ENCODE measurements around the gene EHBP1L1.

EHBP1L1 gene

DNA sequence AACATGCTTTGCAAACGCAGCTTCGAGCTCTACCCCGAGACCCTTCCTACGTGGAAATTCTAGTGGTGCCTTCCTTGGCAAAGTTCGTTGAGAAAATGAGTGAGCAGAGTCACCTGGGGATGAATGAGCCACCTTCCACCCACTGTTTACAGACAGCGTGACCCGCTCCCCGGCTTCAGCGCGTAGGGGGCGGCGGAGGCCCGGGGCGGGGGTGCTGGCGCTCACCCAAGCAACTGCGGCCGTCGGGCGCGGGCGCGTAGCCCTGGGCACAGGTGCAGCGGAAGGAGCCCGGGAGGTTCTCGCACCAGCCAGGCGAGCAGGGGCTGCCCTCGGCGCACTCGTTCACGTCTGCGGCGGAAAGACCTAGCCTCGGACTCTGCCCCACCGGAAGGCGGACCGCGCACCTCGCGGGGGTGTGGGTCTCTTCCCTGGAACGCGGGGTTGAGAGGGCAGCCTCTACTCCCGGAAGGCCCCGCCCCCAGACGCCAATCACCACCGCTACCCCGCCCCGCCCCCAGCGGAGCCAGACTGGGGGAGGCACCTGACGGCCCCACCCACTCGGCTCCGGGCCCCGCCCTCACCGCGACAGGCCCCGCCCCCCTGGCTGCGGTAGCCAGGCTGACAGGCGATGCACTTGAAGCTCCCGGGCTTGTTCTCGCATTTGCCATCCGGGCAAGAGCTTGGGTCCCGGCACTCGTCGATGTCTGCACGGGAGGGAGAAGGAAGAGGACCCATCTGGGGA is 29.5 kb upstream of the EHBP1L1 start:
- FAIRE-seq, result no peak

DNA sequence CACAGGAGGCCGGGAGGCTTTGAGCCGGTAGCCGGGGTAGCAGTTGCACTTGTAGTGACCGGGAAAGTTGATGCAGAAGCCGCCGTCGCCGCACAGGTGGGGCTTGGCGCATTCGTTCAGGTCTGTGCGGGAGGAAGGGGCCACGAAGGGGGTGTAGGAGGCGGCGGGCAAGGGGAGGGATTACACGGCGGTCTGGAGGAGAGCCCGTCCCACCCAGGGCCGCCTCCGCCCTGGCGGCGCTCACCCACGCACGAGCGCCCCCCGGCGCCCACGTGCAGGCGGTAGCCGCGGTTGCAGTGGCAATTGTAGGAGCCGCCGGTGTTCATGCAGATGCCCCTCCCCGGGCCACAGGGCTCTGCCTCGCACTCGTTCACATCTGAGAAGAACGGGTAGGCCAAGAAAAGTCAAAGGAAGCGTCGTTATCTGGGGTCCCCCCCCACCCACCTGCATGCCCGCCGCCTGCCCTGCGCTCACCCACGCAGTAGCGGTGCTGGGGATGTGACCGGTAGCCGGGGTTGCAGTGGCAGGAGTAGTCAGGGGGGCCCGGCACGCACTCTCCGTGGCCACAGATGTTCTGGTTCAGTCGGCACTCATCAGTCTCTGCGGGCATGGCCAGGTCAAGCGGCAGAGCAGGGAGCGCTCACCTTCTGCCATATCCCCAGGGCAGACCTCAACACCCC is 28.3 kb upstream of the EHBP1L1 start:
- no peak for FAIRE-seq

DNA sequence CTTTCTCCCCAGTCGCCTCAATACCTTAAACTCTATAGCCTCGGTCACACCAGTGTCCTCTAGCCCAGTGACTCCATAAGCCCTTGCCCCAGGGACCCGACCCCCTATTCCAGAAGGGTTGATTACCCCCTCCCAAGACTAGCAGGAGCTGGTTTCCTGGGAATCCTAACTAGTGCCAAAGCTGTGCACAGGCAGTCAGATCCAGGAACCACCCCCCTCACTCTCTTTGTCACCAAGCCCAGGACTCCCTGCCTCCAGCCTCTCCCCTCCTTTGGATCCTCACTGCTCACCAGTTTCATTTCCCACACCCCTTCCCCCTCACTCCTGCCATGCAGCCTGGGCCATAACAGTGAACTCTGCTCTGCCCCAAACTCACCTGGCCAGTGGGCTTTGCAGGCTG is 27.5 kb upstream of the EHBP1L1 start:
- no peak for FAIRE-seq

DNA sequence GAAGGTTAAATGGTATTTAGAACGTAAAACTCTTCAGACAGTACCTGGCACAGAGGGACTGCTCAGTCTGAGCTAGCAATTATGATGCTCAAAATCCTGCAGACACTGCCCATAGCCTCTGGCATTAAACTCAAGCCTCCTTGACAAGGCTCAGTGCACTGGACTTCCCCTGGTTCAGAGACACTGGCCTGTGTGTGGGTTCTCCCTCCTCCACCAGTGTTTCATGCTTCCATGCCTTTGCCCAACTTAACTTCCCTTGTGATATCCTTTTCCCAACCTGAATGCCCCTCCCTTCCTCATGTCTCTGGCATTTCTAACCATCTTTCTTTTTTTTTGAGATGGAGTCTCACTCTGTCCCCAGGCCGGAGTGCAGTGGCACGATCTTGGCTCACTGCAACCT is 26.8 kb upstream of the EHBP1L1 start:
- no peak for FAIRE-seq

DNA sequence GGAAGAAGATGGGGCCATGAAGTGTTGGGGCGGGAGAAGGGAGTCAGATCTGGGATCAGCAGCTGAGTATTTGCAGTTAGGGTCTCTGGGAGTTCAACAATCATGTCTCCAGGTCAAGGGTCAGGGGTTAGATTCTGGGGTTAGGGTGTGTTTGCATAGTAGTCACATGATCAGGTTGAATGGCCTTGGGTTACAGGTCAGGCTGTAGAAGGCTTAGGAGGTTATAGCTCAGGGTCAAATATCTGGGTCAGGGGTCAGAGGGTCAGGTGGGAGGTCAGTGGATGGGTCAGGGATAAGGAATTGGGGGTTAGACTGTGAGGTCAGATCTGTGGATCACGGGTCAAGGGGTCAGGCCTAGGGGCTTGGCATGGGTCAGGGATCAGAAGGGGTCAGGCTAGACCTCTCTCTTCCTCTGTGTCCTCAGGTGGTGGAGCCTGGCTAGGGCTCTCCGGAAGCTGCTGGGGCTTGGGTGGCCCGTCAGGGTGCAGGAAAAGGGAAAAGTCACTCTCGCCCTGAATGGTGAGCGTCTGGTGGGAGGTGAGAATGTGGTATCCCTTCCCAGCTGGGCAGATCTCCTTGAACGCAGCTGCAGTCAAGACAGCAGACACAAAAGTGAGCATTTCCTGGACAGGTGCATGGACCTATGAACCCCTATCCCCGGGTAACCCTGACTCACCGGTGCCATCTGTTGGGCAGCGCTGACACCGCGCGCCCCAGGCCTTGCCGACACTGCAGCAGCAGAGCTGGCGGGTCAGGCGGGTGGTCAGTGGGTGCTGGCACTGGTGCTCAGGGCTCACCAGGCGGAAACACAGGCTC is 24.1 kb upstream of the EHBP1L1 start:
- FAIRE-seq, result no peak

DNA sequence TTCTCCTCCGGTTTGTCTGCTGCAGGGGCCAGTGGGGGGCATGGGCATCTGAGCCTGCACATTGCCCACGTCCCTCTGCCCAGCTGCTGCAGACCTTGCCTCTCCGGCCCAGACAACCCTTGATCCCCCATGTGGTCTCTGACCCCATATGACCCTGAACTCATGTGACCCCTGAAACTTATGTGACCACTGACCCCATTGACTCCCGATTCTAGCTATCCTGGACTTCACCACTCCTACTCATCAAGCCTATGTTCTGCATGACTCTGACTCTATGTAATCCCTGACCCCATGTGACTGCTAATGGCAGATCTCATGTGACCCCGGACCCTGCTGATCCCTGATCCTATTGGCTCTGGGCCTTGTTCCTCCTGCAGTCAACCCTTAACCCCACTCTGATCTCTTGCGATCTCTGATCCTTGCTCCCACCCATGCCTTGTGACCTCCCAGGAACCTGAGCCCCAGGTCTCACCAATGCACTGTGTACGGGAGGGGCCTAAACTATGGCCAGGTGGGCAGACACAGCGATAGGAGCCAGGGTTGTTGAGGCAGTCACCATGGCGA is 23.4 kb upstream of the EHBP1L1 start:
- FAIRE-seq, result no peak

DNA sequence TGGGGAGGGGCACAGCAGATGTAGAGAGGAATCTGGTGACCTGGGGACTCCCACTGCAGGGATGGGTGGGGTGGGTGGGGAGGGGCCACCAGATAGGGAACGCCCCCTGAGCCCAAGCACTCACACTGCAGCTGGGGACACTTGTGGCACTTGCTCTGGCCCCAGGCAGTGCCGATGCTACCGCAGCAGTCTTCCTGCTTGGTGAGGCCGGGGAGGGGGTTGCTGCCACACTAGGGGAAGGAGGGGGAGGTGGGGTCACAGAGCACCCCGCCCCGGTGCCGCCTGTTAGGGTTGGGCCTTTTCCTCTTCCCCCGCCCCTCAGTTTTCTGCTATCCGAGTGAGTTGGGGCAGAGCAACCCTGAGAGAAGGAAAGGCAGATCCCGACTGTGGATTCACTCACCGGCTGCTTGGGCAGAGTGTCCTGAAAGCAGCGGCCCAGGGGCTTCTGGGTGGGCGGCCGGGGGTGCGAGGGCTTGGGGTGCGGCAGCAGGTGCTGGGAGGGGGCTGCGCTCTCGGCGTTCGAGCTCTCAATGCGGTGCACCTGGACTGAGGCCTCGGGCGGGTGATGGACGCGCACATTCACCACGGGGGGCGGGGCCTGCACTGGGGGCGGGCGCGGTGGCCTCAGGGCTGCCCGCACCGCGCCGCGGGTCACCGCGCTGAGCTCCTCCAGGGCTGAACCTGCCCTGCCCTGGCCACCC is 22.4 kb upstream of the EHBP1L1 start:
- FAIRE-seq, result no peak

DNA sequence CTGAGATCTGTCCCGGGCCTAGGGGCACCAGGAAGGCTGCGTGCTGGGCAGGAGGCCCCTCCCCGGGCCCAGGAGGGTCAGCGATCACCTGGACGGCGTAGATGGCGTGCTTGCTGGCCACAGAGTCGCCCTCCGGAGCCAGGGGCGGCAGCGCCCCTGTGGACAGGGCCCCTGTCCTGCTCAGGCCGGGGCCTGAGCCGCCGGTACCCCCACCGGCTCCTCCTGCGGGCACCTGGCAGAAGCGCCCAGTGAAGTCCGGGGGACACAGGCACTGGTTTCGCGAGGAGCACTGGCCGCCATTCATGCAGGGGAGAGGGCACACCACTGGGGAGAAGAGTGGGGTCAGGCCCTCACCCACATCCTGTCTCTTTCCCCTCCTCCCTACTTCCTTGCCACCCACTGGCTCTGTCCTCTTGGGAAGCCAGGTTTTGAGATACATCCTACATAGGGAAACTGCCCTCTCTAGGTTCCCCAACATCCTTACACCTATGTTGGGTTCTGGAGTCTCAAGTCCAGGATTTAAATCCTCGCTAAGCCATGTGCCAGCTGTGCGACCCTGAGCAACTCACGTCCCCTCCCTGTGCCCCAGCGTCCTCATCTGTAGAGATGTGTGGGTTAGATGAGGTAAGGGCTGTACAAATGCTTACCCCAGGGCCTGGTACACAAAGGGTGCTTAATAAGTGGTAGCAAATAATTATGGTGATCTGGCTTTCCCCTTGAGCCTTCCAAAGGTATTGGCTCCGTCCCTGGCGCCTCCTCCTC is 21.6 kb upstream of the EHBP1L1 start:
- no peak for FAIRE-seq

DNA sequence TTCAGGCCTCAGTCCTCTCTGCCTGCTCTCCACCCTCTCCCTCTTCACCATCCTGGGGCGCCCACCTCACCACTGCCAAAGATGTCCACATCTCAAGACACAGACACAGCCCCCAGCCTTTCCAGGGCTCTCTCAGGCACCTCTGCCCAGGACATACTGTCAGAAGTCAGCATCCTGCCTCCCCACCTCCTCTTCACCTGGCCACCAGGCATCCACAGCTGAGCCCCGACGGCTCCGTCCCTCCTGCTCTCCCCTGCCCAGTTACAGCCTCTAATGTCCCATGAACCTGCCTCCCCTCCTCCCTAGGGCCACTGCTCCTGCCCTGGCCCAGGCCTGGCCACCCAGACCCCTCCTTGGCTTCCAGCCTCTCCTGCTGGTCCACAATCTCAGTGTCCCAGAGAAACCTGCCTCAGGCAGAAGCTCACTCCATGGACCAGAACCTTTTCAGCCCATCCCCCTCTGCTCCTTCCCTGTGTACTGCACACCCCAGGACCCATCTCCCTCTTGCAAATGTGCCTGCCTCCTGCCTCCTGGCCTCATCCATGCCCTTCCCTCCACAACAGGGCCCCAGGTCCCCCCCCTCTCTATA is 20.9 kb upstream of the EHBP1L1 start:
- no peak for FAIRE-seq

DNA sequence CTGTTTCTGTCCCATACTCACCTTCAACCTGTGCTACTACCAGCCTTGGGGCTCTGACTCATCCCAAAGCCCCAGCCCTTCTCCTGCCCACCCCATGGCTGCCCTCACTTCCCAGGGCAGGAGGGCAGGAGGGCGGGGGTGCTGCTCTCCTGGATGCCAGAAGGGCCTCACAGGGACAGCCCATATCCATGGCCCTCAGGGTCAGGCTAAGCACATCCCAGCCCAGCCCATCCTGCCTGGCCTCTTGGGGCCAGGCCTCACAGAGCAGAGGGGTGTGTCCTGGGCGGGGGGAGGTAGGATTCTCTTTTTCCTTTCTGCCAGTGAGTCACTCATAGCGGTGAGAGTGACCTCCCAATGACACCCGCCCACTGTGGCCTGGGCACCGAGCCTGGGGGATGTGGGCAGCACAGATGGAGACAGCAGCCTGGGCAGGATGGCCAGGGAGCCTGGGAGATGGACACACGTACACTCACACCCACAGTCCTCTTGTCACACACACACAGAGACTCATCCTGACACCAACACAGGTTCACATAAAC is 20.1 kb upstream of the EHBP1L1 start:
- FAIRE-seq, result no peak

DNA sequence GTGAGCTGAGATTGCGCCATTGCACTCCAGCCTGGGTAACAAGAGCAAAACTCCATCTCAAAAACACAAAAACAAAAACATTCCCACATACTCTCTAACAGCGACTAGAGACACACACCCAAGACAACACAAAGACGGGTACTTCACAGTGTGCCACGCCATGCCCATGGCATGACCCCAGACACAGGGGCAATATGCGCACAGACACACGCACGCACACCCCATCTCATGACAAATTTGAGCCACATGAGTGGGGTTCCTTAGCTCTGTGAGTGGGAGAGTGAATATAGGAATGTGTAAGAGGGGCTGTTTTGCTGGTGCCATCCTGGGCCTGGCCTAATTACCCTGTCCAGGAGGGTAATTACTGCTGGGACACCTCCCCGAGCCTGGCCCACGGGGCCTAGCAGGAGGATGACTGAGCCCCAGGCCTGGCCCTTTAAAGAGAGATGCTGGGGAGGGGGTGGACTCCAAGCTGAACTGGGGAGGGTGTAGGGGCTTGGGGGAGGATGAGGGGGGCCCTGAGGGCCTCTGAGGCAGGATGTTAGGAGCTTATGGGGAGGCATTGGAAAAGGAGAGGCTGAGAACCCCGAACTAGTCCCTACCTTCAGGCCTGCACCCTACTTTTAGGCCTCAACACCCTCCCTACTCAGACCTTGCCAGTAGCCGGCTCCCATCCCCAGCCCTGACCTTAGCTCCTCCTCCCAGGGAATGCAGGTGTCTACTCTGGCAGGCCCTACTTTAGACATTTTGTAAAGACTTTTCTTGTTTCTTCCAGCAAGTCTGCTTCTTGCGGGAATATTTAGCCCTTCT is 19.2 kb upstream of the EHBP1L1 start:
- FAIRE-seq, result no peak

DNA sequence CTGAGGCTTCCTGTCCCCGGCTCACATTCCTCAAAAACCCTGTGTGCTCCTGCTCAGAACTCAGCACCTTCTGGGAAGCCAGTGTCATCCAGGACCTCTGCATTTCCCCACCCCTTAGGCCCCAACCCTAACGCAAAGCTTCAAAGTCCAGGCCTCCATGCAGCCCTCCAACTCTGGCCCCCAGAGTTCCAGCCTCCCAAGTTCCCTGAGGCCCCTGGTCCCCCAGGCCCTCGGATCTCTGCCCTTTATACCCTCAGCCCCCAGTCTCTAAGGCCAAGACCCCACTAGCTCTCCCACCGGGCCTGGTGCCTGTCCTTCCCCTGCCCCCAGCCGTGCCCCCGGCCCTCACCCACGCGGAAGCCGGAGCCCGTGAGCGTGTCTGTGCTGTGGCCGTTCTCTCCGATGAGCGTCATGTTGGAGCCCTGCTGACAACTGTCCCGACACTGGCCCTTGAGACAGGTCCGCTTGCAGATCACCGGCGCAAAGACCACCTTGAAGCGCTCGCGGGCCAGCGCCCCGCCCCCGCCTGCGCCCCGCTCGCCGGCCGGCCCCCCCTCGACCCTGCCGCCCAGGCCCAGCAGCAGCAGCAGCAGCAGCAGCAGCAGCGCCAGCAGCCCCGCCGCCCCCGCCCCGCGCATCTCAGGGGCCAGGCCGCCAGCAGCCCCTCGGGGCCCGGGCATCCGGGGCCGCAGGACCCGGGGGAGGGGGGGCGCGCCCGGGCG is 18.4 kb upstream of the EHBP1L1 start:
- no peak for FAIRE-seq

DNA sequence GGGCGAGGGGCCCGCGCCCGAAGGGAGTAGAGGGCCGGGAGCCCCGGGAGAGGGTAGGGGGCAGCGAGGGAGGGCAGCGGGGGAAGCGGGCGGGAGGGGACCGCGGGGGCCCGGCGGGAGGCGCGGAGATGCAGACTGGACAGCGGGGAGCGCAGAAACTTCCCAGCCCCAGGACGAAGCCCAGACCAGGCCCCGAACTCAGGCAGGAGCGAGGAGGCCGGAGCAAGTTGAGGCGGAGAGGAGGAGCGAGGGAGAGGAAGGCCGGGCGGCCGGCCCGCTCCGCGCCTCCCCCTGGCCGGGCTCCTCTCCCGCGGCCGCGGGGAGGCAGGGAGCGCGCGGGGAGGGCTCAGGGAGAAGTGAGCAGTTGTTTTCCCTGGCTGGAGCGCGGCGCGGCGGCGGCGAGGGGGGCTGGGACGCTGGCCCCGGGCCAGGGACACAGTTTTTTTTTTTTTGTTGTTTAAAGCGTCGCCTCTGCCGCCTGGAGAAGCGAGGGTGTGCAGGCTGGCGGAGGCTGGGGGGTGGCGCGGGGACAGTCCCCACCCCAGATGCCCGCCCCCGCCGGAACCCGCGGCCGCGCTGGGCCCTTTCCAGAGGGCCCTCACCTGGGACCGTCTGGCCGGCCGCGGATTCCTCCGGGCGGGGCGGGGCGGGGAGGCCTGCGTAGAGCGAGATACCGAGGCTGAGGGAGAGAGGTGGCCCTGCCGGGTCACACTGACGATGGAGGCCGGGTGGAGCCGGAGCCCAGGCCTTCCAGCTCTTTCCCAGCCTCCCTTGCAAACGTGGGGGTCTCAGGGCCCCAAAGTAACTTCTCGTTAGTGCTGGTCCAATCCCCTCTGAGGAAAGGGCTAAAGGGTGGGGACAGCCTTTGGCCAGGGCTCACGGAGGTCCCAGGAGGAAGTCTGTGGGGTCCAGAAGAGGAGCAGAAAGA is 17.6 kb upstream of the EHBP1L1 start, which contains the start of gene LTBP3:
LTBP3 (minus strand) TSS at position 358 of the 928 bp plus-strand sequence. CDS start 400 bp downstream, outside the sequence.
- FAIRE-seq, result no peak

DNA sequence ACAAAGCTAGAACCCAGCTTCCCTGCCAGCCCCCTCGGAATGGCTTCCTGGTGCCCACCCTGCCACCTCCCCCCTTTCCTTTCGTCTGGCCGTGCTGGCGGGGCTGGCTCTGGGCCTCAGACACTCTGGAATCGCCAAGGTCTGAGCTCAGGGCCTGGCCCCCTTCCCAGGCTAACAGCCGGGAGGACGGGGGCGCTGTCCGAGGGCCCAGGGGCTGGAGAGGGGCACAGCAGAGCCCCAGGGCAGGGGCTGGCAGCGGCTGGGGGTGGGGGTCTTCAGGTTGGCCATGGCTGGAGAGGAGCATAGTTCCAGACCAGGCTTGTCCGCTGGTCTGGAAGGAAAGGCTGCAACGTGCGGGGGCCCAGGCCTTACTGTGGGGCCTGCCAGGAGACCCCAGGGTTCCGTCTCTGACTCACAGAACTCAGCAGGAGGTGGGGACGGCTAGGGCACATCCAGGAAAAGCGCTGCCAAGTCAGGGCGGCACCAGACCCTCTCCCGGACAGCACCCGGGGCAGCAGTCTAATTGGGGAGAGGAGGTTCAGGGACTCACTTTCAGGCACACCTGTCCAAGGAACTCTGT is 16.8 kb upstream of the EHBP1L1 start:
- no peak for FAIRE-seq

DNA sequence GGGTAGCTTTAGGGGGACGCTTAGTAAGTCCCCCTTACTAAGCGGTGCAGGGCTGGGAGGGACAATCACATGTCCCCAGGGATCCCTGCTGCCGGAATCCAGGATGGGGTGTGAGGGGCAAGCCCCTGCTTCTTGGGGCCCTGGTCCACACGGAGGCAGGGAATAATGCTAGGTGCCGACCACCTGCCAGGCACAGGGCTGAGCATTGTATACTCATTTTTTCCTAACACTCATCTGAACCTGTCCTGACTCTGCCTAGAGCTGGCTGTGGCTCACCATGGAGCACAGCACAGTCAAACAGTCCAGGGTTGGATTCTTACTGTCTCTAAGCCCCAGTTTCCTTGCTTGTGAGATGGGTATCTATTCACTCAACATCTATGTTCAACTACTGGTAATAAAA is 16.3 kb upstream of the EHBP1L1 start:
- no peak for FAIRE-seq

DNA sequence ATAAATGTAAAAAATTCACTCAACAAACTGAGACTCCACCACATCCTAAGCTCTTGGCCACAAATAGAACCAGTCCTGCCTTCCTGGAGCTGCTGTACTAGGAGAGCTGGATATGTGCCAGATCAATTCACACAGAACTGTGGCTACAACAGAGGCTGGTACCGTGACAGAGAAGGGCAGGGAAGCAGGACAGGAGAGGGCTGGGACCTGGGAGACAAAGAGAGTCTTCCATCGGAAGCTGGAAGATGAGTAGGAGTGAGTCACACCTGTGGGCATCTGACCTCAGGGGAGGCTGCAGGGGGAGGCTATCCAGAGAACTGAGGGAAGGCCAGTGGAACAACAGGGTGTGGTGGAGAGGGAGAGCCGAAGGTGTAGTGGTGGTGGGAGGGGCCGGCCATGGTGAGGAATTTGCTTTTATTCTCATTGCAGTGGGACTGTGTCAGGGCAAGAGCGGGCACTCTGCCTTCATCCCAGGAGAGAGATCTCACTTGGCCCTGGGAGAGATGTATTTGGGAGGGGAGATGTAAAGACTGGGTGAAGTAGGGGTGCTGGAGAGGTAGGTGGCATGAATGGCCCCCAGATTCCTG is 15.8 kb upstream of the EHBP1L1 start:
- no peak for FAIRE-seq
